Measurements from ENCODE around the gene ANKS1B. TPM values are rescaled to one million over a fixed set of nuclear protein-coding genes. Genes with fewer than 3 reads are reported as not detected.

ANKS1B gene
- total and polyA plus RNA-seq, 10 of the 15 experiments (the other 5 are each of a cell fraction or from before 2014, with no cell fraction given): 0.16 to 1.3 (median 0.82) TPM; not detected in 7

GRCh38 chr12:99975321-99975720 is 9.4 kb downstream of the ANKS1B start:
- ATAC-seq (no peak), FAIRE-seq (no peak), DNase-seq (ENCODE audit: low read depth, low spot score) (no peak)
- Histone ChIP-seq H2AFZ (ENCODE audit: control insufficient read depth, low read depth, low read length) (no peak overlapping the region), H3K9ac (ENCODE audit: control insufficient read depth, insufficient read depth, low read length) (no peak overlapping the region), H3K4me1 (ENCODE audit: control insufficient read depth, insufficient read depth, low read length) (no peaks in the 10 kb centered on the region), H3K4me2 (ENCODE audit: control insufficient read depth, insufficient read depth) (no peak overlapping the region), H3K4me3 (no peak overlapping the region), H3K27ac (ENCODE audit: control insufficient read depth, insufficient read depth) (no peak overlapping the region), H3K36me3 (ENCODE audit: control insufficient read depth in 2 of 2, insufficient read depth in 2 of 2, low read length in 1 of 2) (no peaks in the 10 kb centered on the region), H3K9me3 (replicated peaks; ENCODE audit: control insufficient read depth, insufficient read depth, low read length) (no peaks in the 10 kb centered on the region), H3K79me2 (ENCODE audit: control insufficient read depth, insufficient read depth, low read length) (no peaks in the 10 kb centered on the region), H3K27me3 (replicated peaks in 1 of 2; ENCODE audit: control insufficient read depth in 2 of 2, insufficient read depth in 2 of 2, low read length in 1 of 2) (no peaks in the 10 kb centered on the region), H4K20me1 (ENCODE audit: control insufficient read depth, insufficient read depth) (no peaks in the 10 kb centered on the region)
- intact Hi-C loops (cut with micrococcal nuclease; ENCODE audit: unreplicated experiment): no loop called here
- BruUV-seq (replicated peaks): no TSS peak
- RAD21 ChIA-PET (ENCODE audit: unreplicated experiment): no interaction called here
- TF ChIP-seq ESRRA (IDR thresholded peaks at IDR 0.05; ENCODE audit: low read length) (no peak), STAT3 (IDR thresholded peaks at IDR 0.05; ENCODE audit: low read depth, low read length) (no peak), MTA3 (IDR thresholded peaks at IDR 0.05; ENCODE audit: borderline replicate concordance, low read length) (no peak), RAD51 (IDR thresholded peaks at IDR 0.05) (no peak), KLF5 (IDR thresholded peaks at IDR 0.05; ENCODE audit: partially characterized antibody) (no peak), REST (IDR thresholded peaks at IDR 0.05; ENCODE audit: low read depth, low read length) (no peak)
- in situ Hi-C loops (cut with MboI): no loop called here
- SMC1A ChIA-PET (ENCODE audit: uncharacterized antibody, unreplicated experiment): no interaction called here
- POLR2A ChIA-PET: no interaction called here
- CTCF ChIA-PET: no interaction called here
- 8% methylated on average over 2 of the region's 2 CpGs for WGBS (ENCODE audit: insufficient coverage, insufficient replicate concordance, low lambda C conversion rate, missing lambda C conversion rate)
